Naive thymus-derived CD8-positive, alpha-beta T cell (primary cell): ENCODE results near the gene COL15A1. TPM values are rescaled to one million over a fixed set of nuclear protein-coding genes. Genes with fewer than 3 reads are reported as not detected.

Source experiments
- ATAC-seq, 2 donors: fragments of 150-1000 bp; cut with Tn5 transposase in 1 of 2; sonication (Bioruptor Pico), chemical (Tn5 transposase) in 1 of 2; 1 replicate in 1 of 2; 2 replicates in 1 of 2; pipeline ENCODE4 v1.10.0; 2021; ENCODE audit warnings: mild to moderate bottlenecking in 2 of 2, moderate library complexity in 2 of 2
- POLR2A ChIA-PET: fragments of 350-600 bp; sonication (Branson Sonifier 250); formaldehyde crosslinking; loops from one replicate; lab custom pipeline; 2021; ENCODE audit warnings: antibody characterized with exemption; lab: Charles Lee
- DNase-seq, 10 donors: peaks; one replicate each; pipeline versions ENCODE4 v3.0.0 to v3.0.0-alpha.2; 2020 to 2022
- H3K27ac Mint-ChIP-seq, 10 donors: one replicate each; pipeline ENCODE4 v1.8.0; 2020 to 2022; ENCODE audit warnings: mild to moderate bottlenecking in 10 of 10, mixed read lengths in 10 of 10, moderate library complexity in 4 of 10, inconsistent platforms in 1 of 10
- H3K27me3 Mint-ChIP-seq, 5 donors: one replicate each; pipeline ENCODE4 v1.8.0; 2021 to 2022; ENCODE audit warnings: mixed read lengths in 5 of 5
- H3K36me3 Mint-ChIP-seq, 3 donors: one replicate each; pipeline ENCODE4 v1.8.0; 2020 to 2022; ENCODE audit warnings: mixed read lengths in 3 of 3, mild to moderate bottlenecking in 2 of 3, inconsistent platforms in 1 of 3
- H3K4me1 Mint-ChIP-seq, 4 donors: one replicate each; pipeline ENCODE4 v1.8.0; 2021 to 2022; ENCODE audit warnings: mixed read lengths in 4 of 4
- H3K4me3 Mint-ChIP-seq, 10 donors: one replicate each; pipeline ENCODE4 v1.8.0; 2020 to 2022; ENCODE audit warnings: mild to moderate bottlenecking in 10 of 10, mixed read lengths in 10 of 10, moderate library complexity in 6 of 10, inconsistent platforms in 1 of 10
- H3K9me3 Mint-ChIP-seq, 9 donors: one replicate each; pipeline ENCODE4 v1.8.0; 2020 to 2022; ENCODE audit warnings: mixed read lengths in 9 of 9, mild to moderate bottlenecking in 3 of 9, inconsistent platforms in 1 of 9, moderate library complexity in 1 of 9
- polyA plus RNA-seq, 3 donors: library from polyadenylated mRNA; unstranded; fragments of 300-500 nt; fragmentation: Illumina TruSeq; gene quantifications; one replicate each; pipeline ENCODE4 v1.2.3, GENCODE V29; 2021
- total RNA-seq, 8 experiments: library from RNA in 2 of 8; stranded (reverse) in 2 of 8; gene quantifications; one replicate each; pipeline ENCODE4 v1.2.3 and lab custom pipeline; 2021 to 2026

Gene COL15A1
- total and polyA plus RNA-seq, 5 experiments from 2014 or later, result not detected

DNA sequence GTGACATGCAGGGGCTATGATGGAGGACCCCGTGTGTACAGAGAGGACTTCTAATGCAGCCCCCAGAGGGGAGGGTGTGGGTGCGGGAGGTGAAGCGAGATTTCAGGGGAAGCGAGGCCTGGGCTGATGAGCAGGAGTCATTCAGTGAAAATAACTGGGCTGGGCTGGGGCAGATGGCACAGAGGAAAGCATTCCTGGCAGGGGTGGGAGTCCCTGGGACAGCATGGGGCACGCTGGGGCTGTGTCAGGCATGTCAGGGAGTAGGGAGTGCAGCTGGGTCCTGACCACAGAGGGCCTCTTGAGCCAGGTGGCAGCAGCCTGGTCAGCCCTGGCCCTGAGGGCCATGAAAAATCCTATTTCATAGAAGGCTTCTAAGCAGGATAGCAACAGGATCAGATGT is 36.6 kb downstream of the COL15A1 start:
- Mint-ChIP-seq H3K36me3 (no peaks in the 10 kb centered on the region), H3K27ac (no peak overlapping the region), H3K4me1 (peaks cover 5 to 8% (median 6%) of the 10 kb centered on the region in 4 donors), H3K27me3 (peaks cover 0 to 8% (median 5%) of the 10 kb centered on the region in 5 donors), H3K4me3 (no peak overlapping the region), H3K9me3 (no peaks in the 10 kb centered on the region)
- DNase-seq (no peak), ATAC-seq (no peak)
- POLR2A ChIA-PET, result no interaction called here

DNA sequence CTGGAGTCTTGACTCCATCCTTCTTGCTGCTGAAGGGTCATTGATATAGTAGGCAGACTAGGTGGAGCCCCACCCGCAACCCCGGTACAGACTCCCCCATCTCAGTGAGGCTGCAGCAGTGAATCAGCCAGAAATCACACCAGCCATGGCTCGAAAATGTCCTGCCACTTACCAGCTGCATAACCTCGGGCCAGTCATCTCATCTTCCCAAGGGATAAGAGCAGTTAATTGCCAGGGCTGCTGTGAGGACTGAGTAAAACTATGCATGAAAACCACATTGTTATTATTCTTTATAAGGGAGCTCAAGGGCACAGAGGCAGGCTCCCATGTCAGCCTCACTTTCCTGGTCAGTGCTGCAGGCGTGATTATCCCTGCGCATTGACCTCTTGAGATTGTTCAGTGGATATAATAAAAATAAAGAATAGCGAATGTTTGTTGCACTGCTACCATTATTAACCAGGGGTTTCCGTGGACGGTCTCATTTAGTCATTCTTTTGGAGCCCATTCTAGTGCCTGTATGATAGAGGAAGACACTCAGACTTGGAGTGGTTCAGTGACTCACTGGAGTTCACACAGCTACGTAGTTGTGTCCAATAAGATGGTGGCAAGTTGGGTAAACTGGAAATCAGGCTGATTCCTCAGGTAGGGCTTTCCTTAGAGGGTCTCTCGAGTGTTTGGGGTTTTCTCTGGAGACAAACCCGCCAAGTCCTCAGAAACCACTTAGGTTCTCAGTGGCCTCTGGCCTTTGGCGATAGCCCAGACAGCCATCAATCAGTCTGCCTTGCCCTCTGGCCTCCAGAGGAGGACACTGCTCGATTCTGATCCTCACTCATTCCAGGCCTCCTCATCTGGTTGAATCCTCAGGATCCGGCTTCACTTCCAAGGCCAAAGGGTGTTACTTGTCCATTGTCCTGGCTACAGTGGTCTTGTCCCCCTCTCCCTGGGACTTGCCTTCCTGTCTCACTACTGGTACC is 39.9 kb downstream of the COL15A1 start:
- Mint-ChIP-seq H3K27ac (no peak overlapping the region), H3K36me3 (no peaks in the 10 kb centered on the region), H3K27me3 (peaks cover 0 to 3% (median 0%) of the 10 kb centered on the region in 5 donors), H3K9me3 (no peaks in the 10 kb centered on the region), H3K4me3 (no peak overlapping the region), H3K4me1 (no peaks in the 10 kb centered on the region)
- POLR2A ChIA-PET, result no interaction called here
- DNase-seq, result no peak
- ATAC-seq, result no peak

DNA sequence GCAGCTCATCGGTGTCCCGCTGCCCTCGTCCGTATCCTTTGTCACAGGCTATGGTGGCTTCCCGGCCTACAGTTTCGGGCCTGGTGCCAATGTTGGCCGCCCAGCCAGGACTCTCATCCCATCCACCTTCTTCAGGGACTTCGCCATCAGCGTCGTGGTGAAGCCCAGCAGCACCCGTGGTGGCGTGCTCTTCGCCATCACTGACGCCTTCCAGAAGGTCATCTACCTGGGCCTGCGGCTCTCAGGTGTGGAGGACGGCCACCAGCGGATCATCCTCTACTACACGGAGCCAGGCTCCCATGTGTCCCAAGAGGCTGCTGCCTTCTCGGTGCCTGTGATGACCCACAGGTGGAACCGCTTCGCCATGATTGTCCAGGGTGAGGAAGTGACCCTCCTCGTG is 41.9 kb downstream of the COL15A1 start:
- ATAC-seq, result no peak
- H3K9me3 Mint-ChIP-seq, result no peaks in the 10 kb centered on the region
- H3K4me3 Mint-ChIP-seq, result no peak overlapping the region
- peaks cover 0 to 3% (median 0%) of the 10 kb centered on the region in 5 donors for H3K27me3 Mint-ChIP-seq
- no peak for DNase-seq
- POLR2A ChIA-PET, result no interaction called here
- peak overlapping the region in 1 of 10 donors; percentile 22 for H3K27ac Mint-ChIP-seq
- no peaks in the 10 kb centered on the region for H3K4me1 Mint-ChIP-seq
- no peaks in the 10 kb centered on the region for H3K36me3 Mint-ChIP-seq

DNA sequence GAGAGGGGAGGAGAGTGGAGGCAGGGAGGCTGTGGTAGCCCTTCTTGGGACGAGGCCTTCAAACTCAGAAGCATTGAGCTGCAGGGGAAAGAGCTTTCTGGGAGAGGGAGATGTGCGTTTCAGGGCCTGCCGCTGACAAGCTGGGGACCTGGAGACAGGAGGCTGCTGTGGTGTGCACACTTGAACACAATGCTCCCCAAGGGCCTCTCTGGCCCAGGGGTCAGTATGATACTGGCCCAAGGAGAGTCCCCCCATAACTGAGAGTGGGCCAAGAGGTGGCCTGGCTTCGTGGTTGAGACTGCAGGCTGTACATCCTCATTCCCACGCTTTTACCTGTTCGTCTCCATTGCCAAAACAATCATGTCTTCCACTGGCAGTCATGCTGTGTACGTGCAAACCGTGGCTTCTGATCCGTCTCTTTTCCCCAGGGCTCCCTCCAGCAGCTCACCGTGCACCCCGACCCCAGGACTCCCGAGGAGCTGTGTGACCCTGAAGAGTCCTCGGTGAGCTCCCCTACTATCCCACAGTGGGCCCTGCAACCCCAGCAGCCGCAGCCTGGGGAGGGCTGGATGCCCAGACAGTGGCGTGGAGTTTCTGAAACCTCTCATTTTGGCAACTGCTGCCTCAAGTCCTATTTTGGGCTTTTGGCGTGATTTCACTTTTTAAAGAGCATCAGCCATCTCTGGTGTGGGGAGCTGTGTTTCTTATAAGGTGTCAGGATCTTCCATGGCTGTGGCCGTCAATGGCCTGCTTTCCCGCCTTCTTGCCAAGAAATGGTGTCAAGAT is 43.4 kb downstream of the COL15A1 start:
- POLR2A ChIA-PET, result no interaction called here

DNA sequence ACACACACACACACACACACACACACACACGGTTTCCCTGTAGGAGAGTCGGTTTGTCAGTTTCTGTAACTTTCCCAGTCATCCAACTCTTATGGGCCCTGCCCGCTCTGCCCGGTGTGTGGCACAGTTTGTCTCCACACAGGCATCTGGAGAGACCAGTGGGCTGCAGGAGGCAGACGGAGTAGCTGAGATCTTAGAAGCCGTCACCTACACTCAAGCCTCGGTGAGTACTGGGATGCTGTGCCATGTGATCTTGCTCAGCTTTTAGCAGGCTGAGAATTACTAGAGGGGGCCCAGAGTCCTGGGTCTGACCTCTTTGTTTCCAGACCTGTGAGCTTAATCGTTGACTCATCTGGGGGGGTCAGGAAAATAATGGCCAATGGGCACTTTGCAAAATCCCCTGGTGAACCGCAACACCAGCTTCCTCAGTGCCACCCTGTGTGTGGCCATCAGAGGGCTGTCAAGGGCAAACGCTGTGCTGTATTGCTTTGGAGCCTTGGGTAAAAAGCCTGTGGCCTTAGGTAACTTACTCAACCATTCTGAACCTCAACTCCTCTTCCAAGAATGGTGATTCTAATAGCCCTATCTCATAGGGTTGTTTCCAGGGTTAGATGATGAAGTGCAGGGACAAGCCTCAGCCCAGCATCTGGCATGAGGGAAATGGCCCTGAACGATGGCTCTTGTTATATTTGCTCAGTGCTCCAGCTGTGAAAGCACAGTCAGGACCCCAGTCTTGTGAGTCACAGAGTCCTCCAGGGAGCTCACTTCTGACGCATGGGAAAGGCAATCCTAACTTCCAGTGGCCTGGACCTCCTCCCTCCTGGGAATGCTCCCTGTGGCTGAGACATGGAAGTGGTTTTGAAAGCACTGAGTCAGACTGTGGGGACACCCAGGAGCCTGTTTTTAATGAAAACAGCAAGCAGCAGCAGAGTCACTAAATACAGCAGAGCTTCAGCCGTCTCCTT is 45.6 kb downstream of the COL15A1 start:
- peaks cover 0 to 3% (median 0%) of the 10 kb centered on the region in 5 donors for H3K27me3 Mint-ChIP-seq
- no peaks in the 10 kb centered on the region for H3K9me3 Mint-ChIP-seq
- POLR2A ChIA-PET, result interaction anchor here (0.7 to 0.9 kb wide), 2 partner anchors 174 to 734 kb away, joined by 3 to 5 read pairs; partner anchors contain the start of gene TBC1D2
- H3K27ac Mint-ChIP-seq, result peak overlapping the region in 1 of 10 donors; percentile 24
- no peak overlapping the region for H3K4me3 Mint-ChIP-seq
- no peak for DNase-seq
- H3K4me1 Mint-ChIP-seq, result peaks cover 0 to 8% (median 0%) of the 10 kb centered on the region in 4 donors
- no peak for ATAC-seq
- no peaks in the 10 kb centered on the region for H3K36me3 Mint-ChIP-seq

More for the DNA sequence above, 43.4 kb downstream of the COL15A1 start:
- no peaks in the 10 kb centered on the region for H3K4me1 Mint-ChIP-seq
- no peak overlapping the region for H3K4me3 Mint-ChIP-seq
- no peaks in the 10 kb centered on the region for H3K36me3 Mint-ChIP-seq
- peak overlapping the region in 2 of 10 donors; percentile 4 to 71 for H3K27ac Mint-ChIP-seq
- ATAC-seq (no peak), DNase-seq (no peak)
- no peaks in the 10 kb centered on the region for H3K9me3 Mint-ChIP-seq
- H3K27me3 Mint-ChIP-seq, result peaks cover 0 to 3% (median 0%) of the 10 kb centered on the region in 5 donors

DNA sequence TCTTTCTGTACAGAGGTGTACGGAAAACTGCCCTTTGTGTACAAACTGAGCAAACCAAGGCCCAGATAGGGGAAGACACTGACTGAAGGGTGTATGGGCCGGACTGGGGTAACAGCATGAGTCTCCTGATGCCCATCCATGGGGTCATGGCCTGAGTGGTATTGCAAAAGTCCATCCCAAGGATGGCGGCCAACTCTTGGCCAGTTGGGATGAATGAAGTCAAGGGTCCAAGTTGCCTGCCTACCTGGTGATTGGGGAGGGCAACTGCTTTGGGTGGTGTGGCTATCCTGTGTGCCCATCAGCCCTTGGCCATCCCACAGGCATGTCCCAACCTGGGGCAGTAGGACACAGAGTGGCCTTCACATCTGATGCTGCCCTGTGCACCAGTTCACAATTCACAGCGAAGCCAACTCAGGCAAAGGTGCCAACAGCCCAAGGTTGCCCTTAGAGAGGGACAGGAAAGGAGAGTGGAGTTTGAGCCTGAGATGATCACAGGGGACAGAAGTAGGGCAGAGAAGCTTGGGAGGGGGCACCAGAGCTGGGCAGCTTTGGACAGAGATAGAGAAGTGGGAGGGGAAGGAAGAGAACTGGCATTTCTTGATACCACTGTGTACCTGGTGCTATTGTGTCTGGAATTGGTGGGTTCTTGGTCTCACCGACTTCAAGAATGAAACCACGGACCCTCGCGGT is 46.6 kb downstream of the COL15A1 start:
- no peaks in the 10 kb centered on the region for H3K9me3 Mint-ChIP-seq
- H3K4me1 Mint-ChIP-seq, result peaks cover 0 to 8% (median 0%) of the 10 kb centered on the region in 4 donors
- no peak overlapping the region for H3K4me3 Mint-ChIP-seq
- no peaks in the 10 kb centered on the region for H3K36me3 Mint-ChIP-seq
- H3K27ac Mint-ChIP-seq, result peak overlapping the region in 1 of 10 donors; percentile 24
- DNase-seq, result no peak
- ATAC-seq, result no peak
- POLR2A ChIA-PET, result interaction anchor here (0.9 kb wide), 1 partner anchor 173 kb away, joined by 3 read pairs; no protein-coding TSS in a partner anchor
- H3K27me3 Mint-ChIP-seq, result peaks cover 0 to 5% (median 0%) of the 10 kb centered on the region in 5 donors

DNA sequence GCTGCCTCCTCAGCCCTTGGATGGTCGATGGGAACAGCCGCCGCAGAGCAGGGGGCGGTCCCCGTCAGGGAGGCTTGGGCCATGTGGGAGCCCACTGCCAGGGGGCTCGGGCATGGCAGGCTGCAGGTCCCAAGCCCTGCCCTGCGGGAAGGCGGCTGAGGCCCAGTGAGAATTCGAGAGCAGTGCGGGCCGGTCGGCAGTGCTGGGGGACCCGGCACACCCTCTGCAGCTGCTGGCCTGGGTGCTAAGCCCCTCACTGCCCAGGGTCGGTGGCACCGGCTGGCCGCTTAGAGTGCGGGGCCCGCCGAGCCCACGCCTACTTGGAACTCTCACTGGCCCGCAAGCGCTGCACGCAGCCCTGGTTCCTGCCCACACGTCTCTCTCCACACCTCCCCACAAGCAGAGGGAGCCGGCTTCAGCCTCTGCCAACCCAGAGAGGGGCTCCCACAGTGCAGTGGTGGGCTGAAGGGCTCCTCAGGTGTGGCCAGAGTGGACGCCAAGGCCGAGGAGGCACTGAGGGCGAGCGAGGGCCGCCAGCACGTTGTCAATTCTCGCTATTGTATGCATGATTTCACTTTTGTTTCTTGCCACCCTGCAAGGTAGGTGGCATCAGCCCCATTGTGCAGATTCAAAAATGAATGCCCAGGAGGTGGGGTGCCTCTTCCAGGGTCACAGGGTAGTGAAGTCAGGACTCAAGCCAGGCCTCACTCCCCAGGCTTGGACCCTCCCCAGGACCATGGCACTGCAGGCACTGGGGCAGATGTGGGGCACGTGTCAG is 48.6 kb downstream of the COL15A1 start:
- Mint-ChIP-seq H3K27me3 (peaks cover 0 to 4% (median 2%) of the 10 kb centered on the region in 5 donors), H3K4me3 (no peak overlapping the region), H3K9me3 (no peaks in the 10 kb centered on the region), H3K36me3 (peaks cover 0 to 1% (median 0%) of the 10 kb centered on the region in 3 donors), H3K4me1 (peaks cover 0 to 8% (median 1%) of the 10 kb centered on the region in 4 donors), H3K27ac (no peak overlapping the region)
- POLR2A ChIA-PET, result no interaction called here
- ATAC-seq, result no peak
- DNase-seq, result no peak

DNA sequence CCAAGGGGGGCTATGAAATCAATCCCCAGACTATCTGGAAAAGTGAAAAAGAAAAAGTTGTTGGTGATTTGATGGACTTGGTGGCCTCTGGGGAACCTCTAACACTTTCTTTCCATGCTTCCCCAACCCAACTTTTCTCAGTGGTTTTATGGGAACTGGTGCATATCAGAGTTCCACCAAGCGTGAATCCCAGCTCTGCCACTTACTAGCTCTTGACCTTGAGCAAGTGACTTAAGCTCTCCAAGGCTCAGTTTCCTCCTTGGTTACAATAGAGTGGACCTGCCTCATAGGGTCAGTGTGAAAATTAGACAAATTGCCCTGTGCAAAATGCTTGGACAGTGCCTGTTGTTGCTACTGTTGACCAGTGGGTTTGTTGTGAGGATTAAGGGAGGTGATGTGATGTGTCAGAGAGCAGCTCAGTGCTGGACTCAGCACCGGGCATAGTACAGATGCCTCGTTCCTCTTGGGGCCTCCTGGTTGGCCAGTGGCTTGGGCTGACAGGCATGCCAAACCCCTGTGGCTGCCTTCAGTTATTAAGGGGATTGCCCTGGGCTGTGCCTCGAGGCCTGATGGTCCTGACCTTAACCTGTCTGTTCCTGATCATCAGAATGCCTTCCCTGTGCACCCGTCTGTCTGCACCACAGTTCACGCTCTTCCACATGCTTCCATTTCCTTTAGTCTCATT is 49.3 kb downstream of the COL15A1 start:
- ATAC-seq (no peak), DNase-seq (no peak)
- H3K27me3 Mint-ChIP-seq, result peaks cover 0 to 4% (median 4%) of the 10 kb centered on the region in 5 donors
- POLR2A ChIA-PET, result no interaction called here
- no peaks in the 10 kb centered on the region for H3K9me3 Mint-ChIP-seq
- peak overlapping the region in 1 of 10 donors; percentile 40 for H3K27ac Mint-ChIP-seq
- no peak overlapping the region for H3K4me3 Mint-ChIP-seq
- H3K4me1 Mint-ChIP-seq, result peaks cover 0 to 8% (median 1%) of the 10 kb centered on the region in 4 donors
- peaks cover 0 to 1% (median 0%) of the 10 kb centered on the region in 3 donors for H3K36me3 Mint-ChIP-seq

DNA sequence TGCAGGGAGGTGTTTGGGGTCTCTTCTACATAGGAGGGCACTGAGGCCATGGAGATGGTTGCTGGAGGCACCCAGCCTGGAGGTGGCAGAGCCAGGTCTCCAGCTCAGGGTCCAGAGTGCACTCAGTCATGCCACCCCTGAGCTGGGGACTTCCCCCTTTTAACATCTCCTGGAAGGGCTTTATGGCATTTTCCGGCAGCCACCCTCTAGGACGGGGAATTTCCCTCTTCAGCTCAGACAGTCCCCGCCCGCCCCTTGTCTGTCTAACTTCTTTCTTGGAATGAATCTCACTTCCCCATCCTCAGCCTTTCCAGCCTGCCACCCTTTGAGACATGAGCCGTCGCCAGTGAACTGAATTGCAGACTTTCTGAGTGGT is 49.9 kb downstream of the COL15A1 start:
- POLR2A ChIA-PET, result no interaction called here
- Mint-ChIP-seq H3K36me3 (peaks cover 0 to 1% (median 0%) of the 10 kb centered on the region in 3 donors), H3K27me3 (peaks cover 0 to 9% (median 4%) of the 10 kb centered on the region in 5 donors), H3K9me3 (no peaks in the 10 kb centered on the region), H3K4me3 (no peak overlapping the region), H3K4me1 (peaks cover 2 to 8% (median 4%) of the 10 kb centered on the region in 4 donors), H3K27ac (no peak overlapping the region)
- DNase-seq (no peak), ATAC-seq (no peak)

DNA sequence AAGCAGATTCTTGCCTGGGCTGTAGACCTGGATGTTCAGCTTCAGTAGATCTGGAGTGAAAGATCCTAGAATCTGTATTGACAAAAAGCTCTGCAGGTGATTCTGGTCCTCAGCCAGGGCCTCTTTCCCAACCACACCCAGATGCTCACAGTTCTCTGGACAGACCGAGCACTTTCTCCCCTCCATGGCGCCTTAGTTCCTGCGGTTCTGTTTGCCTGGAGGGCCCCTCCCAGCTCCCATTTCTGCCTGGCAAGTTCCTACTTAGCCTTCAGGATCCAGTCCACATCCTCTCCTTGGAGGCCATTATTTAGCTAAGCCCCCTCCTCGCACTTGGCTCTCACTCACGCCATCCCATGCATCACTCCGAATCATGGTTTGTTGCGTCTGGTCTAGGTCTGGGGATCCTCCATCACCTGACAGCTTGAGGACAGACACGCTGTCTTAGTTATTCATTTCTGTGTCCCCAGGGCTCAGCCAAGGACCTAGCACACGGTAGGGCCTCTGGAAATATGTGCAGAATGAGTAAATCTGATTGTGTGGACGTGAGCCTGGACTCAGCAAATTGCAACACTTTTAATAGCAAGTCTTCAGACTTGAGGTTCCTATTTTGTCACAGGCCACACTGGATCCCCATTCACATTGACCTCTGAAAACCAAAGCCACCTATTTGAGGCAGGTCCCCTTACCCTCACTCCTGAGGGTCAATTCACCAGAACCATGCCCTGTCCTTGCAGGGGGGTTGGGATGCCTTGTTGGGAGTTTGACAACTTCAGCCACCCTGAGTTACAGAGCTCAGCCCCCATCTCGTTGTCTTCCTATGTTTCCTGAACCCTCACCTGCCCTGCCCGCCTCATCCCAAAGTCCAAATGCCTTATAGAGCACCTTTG is 50.7 kb downstream of the COL15A1 start:
- ATAC-seq (no peak), DNase-seq (no peak)
- H3K27me3 Mint-ChIP-seq, result peaks cover 0 to 10% (median 4%) of the 10 kb centered on the region in 5 donors
- H3K36me3 Mint-ChIP-seq, result peaks cover 0 to 1% (median 0%) of the 10 kb centered on the region in 3 donors
- H3K4me3 Mint-ChIP-seq, result no peak overlapping the region
- POLR2A ChIA-PET, result no interaction called here
- H3K9me3 Mint-ChIP-seq, result no peaks in the 10 kb centered on the region
- peaks cover 2 to 8% (median 5%) of the 10 kb centered on the region in 4 donors for H3K4me1 Mint-ChIP-seq
- peak overlapping the region in 1 of 10 donors; percentile 54 for H3K27ac Mint-ChIP-seq
